Suppressor macrophage treated with lipopolysaccharide for 1 hour (primary cell): ENCODE measurements around the gene TOP1.

ENCODE experiments used
- DNase-seq, 3 donors: peaks; one replicate each; pipeline ENCODE4 v3.0.0-alpha.2; 2020 to 2022

The TOP1 gene

DNA sequence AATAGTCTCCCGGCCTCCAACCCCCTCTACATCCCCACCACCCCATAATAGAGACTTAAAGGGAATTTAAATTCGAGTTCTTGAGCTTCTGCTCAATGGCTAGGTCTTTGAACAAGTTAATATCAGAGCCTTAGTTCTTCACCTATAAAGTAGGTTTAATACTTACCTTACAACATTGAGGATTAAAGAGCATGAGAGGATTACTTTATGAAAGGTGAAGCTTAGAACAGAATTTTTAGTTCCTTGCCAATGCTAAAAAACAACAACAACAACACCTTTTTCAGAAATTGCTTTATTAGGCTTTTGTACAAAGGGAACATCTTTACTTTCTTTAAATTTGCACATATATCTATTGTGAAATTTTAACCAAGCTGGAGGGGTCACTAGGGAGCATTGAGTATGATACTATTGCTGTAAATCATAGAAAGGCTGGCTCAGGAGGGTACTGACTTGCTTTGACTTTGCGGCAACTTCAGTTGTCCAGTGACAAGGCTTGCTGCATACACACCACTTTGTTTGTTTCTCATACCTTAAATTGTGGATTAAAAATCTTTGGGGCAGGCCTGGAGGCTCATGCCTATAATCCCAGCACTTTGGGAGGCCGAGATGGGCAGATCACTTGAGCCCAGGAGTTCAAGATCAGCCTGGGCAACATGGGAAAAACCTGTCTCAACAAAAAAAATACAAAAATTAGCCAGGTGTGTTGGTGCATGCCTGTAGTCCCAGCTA is 9.7 kb downstream of the TOP1 start:
- no peak for DNase-seq

- no peak for DNase-seq
Observed at GRCh38 chr20:41038878-41039404, 10.3 kb downstream of the TOP1 start.

DNA sequence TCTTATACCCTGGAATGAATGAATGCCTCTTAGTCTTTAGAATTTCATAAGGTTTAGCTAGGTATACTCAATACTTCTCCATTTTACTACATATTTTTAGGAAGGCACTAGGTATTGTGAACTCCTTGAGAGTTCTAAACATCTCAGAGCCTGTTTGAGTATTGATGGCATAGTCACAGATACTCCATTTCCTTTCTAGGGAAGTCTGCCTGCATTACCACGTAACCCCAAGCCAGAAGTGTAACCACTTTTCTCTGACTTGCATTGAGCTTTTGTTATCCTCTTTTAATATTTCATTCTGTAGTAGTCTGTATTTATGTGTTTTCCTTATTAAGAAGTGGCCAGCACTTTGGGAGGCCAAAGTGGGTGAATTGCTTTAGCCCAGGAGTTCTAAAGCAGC is 12.2 kb downstream of the TOP1 start:
- DNase-seq = no peak

DNA sequence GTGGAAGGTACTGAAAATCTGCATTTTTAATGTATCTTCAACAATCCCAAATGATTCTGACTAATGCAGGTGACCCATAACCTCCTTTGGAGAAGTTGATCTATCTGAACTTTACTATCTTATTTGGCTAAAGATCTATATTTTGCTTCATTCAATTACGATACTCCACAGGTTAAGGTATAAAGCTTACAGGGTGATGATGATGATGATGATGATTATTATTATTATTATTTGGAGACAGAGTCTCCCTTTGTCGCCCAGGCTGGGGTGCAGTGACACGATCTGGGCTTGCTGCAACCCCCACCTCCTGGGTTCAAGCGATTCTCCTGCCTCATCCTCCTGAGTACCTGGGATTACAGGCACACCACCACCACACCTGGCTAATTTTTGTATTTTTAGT is 13.1 kb downstream of the TOP1 start:
- no peak for DNase-seq

GRCh38 chr20:41044409-41045062 is 15.9 kb downstream of the TOP1 start:
- DNase-seq = no peak

GRCh38 chr20:41045671-41046070 is 17.0 kb downstream of the TOP1 start:
- DNase-seq = no peak

- peak in 2 of 3 donors; percentile 53 to 61 for DNase-seq
Observed at GRCh38 chr20:41046716-41047115, 18.1 kb downstream of the TOP1 start.

- DNase-seq = peak in 1 of 3 donors; percentile 51
Observed at GRCh38 chr20:41047279-41047974, 18.8 kb downstream of the TOP1 start.

DNA sequence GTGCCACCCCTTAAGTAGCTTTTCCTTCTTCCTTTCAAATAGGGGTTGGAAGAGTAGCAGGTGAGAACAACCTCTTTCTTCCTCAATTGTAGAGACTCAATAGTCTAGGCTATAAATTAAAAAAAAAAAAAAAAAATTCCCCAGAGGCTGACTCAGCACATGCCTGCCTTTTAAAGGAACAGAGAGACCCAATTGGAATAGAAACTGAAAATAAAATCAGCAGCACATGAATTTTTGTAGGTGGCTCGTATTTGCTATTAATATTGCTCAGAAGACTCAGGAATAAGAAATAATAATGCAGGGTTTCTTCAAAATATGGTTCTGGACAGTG is 19.3 kb downstream of the TOP1 start:
- DNase-seq = peak; percentile 56 to 88 (median 75)

DNA sequence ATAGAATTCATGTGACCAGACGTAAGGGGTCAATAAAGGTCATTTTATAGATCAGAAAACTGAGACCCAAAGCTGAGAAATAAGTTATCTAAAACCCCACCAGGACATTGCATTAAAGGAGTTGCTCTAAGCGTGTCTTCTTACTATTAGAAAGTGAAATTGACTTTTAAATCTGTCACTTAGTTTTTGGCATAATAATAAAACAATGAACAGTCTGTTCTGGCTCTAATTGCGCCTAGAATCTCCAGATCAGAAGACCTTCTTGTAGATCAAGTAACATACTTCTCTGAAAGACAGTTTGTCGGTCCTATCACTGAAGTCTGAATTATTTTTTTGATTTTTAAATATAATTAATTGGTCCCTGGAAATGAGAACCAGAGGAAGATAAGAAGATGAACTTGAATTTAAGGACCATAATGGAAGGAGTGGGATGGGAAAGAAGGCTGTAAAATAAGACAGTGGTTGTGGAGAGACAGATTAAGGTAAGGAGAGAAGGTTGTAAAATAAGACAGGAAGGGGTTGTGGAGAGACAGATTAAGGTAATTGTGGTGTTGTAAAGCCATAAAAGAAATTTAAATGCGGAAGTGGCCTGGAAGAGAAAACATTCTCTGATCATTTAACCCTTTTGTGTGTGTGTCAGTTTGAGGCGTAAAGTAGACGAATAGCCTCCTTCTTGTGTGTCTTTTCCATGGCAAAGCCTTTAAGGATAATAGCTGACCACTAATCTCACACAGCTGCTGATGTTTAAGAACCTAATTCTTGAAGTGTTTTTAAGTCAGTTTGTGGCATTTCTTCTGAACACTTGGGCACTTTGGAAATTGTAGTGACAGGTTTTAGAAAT is 20.1 kb downstream of the TOP1 start:
- DNase-seq = no peak

DNA sequence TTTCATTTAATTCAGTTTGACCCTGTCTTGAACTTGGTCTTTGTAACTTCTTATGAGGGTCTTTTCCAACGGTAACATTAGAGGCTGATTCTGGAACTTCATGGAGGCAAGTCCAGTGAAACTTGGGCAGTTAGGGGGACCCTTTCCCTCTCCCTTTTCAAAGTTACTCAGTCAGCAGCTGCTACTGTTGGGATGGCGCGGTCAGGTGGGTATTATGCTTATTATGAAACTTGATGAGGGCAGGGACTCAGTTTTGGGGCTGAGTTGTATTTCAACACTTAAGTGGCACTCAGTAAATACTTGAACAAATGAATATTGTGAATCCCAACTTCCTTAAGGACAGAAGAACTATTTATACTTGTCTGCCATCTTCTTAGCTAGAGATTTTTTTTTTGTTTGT is 20.8 kb downstream of the TOP1 start:
- DNase-seq = peak in 1 of 3 donors; percentile 12

DNA sequence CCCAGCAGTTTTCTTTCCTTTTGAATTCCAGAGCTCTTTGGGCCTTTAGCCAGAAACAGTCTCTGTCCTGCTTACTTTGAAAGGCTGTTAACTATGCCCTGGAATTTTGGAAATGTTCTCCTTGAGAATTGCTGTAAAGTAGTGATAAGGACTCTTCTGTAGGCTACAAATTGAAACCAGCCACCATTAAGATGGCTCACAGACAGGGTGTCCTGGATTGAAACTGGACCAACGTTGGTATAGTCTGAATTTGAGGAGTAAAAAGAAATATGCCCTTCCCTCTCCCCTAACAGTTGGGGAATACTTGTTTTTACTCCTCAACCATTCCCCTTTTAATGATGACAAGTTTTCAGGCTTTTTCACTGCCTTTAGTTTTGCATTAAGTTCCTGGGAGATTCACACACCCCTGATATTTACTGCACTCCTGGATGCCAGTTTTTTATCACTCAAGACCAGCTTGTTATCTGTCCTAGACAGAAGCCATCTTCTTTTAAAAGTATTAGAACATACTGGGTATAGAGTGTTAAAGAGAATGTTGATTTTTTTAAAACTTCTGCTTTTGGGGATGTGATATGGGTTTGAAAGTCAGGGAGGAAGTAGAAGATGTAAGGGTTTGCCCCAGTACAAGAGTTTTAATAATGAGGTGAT is 21.9 kb downstream of the TOP1 start:
- peak in 1 of 3 donors; percentile 47 for DNase-seq

GRCh38 chr20:41051009-41051825 is 22.6 kb downstream of the TOP1 start:
- DNase-seq = peak; percentile 38 to 63 (median 39)

GRCh38 chr20:41052742-41053419 is 24.3 kb downstream of the TOP1 start:
- no peak for DNase-seq

GRCh38 chr20:41054070-41054846 is 25.6 kb downstream of the TOP1 start:
- DNase-seq = peak; percentile 35 to 67 (median 40)

- no peak for DNase-seq
Observed at GRCh38 chr20:41054847-41055230, 26.2 kb downstream of the TOP1 start.

- DNase-seq = no peak
Observed at GRCh38 chr20:41055679-41056078, 27.1 kb downstream of the TOP1 start.

DNA sequence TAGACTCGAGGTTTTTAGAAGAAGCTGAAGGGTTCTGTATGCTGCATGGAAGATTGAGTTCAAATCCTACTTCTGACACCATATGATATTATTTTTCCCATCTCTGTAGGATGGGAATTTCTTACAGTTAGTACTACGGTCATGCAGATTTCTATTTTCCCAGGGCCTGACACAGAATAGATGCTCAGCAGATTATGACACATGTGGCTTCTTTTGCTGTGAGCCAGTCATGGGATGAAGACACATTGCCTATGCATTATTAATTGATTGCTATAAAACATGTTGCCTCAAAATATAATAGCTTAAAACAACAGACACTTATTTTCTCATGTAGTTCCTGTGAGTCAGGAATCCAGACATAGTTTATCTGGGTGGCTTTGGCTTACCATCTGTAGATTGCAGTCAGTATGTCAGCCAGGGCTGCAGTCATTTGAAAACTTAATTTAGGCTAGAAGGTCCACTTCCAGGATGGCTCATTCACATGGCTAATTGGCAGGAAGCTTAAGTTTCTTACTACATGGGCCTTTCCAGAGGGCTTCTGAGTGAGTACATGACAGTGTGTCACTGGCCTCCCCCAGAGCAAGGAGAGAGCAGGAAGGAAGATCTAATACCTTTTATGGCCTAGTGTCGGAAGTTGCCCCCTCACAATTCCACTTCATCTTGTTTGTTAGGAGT is 29.5 kb downstream of the TOP1 start:
- DNase-seq = peak; percentile 89 to 95 (median 90)
